DND-41 (cell line): Measurements from ENCODE around the gene DMRTA2.

Experiments
- ATAC-seq: fragments of 200-7000 bp; cut with Tn5 transposase; 3 replicates; pipeline ENCODE4 v1.9.1; 2021; ENCODE audit warnings: low read depth; ENCODE audit not compliant: insufficient read depth
- DNase-seq: peaks from one replicate; pipeline ENCODE4 v3.0.0-alpha.2; 2020
- H2AFZ ChIP-seq: 2 replicates; pipeline ENCODE4 v1.6.0; 2012; ENCODE audit warnings: low read depth, low read length
- H3K27ac ChIP-seq: 2 replicates; pipeline ENCODE4 v1.5.1; 2012; ENCODE audit warnings: low read length, inconsistent platforms
- H3K27me3 ChIP-seq: fragments of 200-600 bp; sonication (generic); 2 replicates; pipeline ENCODE4 v1.6.0; 2012; ENCODE audit warnings: low read length, mild to moderate bottlenecking, inconsistent platforms; ENCODE audit not compliant: insufficient read depth, poor library complexity
- H3K36me3 ChIP-seq: 2 replicates; pipeline ENCODE4 v1.5.1; 2012; ENCODE audit warnings: low read length, inconsistent platforms; ENCODE audit not compliant: insufficient read depth
- H3K4me1 ChIP-seq: 2 replicates; pipeline ENCODE4 v1.5.1; 2012; ENCODE audit warnings: mild to moderate bottlenecking, low read length; ENCODE audit not compliant: insufficient read depth
- H3K4me2 ChIP-seq: 2 replicates; pipeline ENCODE4 v1.6.0; 2012; ENCODE audit warnings: mild to moderate bottlenecking, moderate library complexity, low read length, inconsistent platforms; ENCODE audit not compliant: insufficient read depth
- H3K4me3 ChIP-seq, 2 experiments: fragments of 200-600 bp in 1 of 2; shearing (Covaris generic) in 1 of 2; 2 replicates each; pipeline ENCODE4 v1.5.1; 2012 to 2016; ENCODE audit warnings: inconsistent platforms in 2 of 2, low read length in 2 of 2, mild to moderate bottlenecking in 2 of 2, low read depth in 1 of 2, moderate library complexity in 1 of 2
- H3K79me2 ChIP-seq: 2 replicates; pipeline ENCODE4 v1.6.0; 2012; ENCODE audit warnings: low read length, inconsistent platforms; ENCODE audit not compliant: insufficient read depth
- H3K9ac ChIP-seq: 2 replicates; pipeline ENCODE4 v1.6.0; 2012; ENCODE audit warnings: low read depth, mild to moderate bottlenecking, inconsistent platforms, low read length, moderate library complexity
- H3K9me3 ChIP-seq: 2 replicates; pipeline ENCODE4 v1.5.1; 2012; ENCODE audit warnings: low read length, moderate library complexity, mild to moderate bottlenecking, inconsistent platforms; ENCODE audit not compliant: insufficient read depth, severe bottlenecking
- H4K20me1 ChIP-seq: 2 replicates; pipeline ENCODE4 v1.6.0; 2012; ENCODE audit warnings: low read length; ENCODE audit not compliant: insufficient read depth
- CTCF ChIP-seq: IDR thresholded peaks from 2 replicates; pipeline ENCODE4 v1.5.1; 2012; ENCODE audit warnings: borderline replicate concordance, low read length, moderate library complexity, mild to moderate bottlenecking; ENCODE audit not compliant: poor library complexity, severe bottlenecking; ENCODE audit errors: extremely low read depth
- EZH2 ChIP-seq: IDR thresholded peaks from 3 replicates; pipeline ENCODE4 v1.6.1; 2012; ENCODE audit warnings: borderline replicate concordance, low read depth, mild to moderate bottlenecking, moderate library complexity, low read length, inconsistent platforms; ENCODE audit not compliant: severe bottlenecking

Gene DMRTA2

GRCh38 chr1:50419907-50420677 is 3.2 kb downstream of the DMRTA2 start:
- H3K4me2 ChIP-seq, result no peak overlapping the region
- no peak for ATAC-seq
- H4K20me1 ChIP-seq, result no peaks in the 10 kb centered on the region
- H3K36me3 ChIP-seq, result no peaks in the 10 kb centered on the region
- no peak overlapping the region for H3K27ac ChIP-seq
- H3K4me1 ChIP-seq, result no peaks in the 10 kb centered on the region
- no peak for DNase-seq
- H3K79me2 ChIP-seq, result no peaks in the 10 kb centered on the region
- no peak overlapping the region for H3K9ac ChIP-seq
- no peak overlapping the region for H2AFZ ChIP-seq
- TF ChIP-seq CTCF (no peak), EZH2 (no peak)
- H3K27me3 ChIP-seq, result no peaks in the 10 kb centered on the region
- no peaks in the 10 kb centered on the region for H3K9me3 ChIP-seq
- H3K4me3 ChIP-seq, result no peak overlapping the region

- H3K4me1 ChIP-seq, result no peaks in the 10 kb centered on the region
- ATAC-seq (no peak), DNase-seq (no peak)
- no peak overlapping the region for H3K27ac ChIP-seq
- no peak overlapping the region for H3K9ac ChIP-seq
- no peaks in the 10 kb centered on the region for H3K36me3 ChIP-seq
- H2AFZ ChIP-seq, result no peak overlapping the region
- H4K20me1 ChIP-seq, result no peaks in the 10 kb centered on the region
- no peaks in the 10 kb centered on the region for H3K27me3 ChIP-seq
- no peaks in the 10 kb centered on the region for H3K79me2 ChIP-seq
- no peak overlapping the region for H3K4me2 ChIP-seq
- TF ChIP-seq CTCF, result no peak
- TF ChIP-seq EZH2, result no peak
- H3K4me3 ChIP-seq, result no peak overlapping the region
- no peaks in the 10 kb centered on the region for H3K9me3 ChIP-seq
Observed at GRCh38 chr1:50419192-50419906, 3.9 kb downstream of the DMRTA2 start.

GRCh38 chr1:50418600-50419109 is 4.6 kb downstream of the DMRTA2 start:
- H3K27me3 ChIP-seq, result no peaks in the 10 kb centered on the region
- DNase-seq, result no peak

More at GRCh38 chr1:50418600-50419109, 4.6 kb downstream of the DMRTA2 start:
- Histone ChIP-seq H3K27ac (no peak overlapping the region), H3K4me1 (no peaks in the 10 kb centered on the region), H3K4me2 (no peak overlapping the region), H3K9me3 (no peaks in the 10 kb centered on the region), H3K79me2 (no peaks in the 10 kb centered on the region), H3K36me3 (no peaks in the 10 kb centered on the region), H3K4me3 (no peak overlapping the region), H2AFZ (no peak overlapping the region), H3K9ac (no peak overlapping the region), H4K20me1 (no peaks in the 10 kb centered on the region)
- TF ChIP-seq EZH2 (no peak), CTCF (no peak)
- ATAC-seq, result no peak
